Endothelial cell of umbilical vein (primary cell): ENCODE results near the gene LHFPL2.

Experiments
- EZH2 ChIP-seq: IDR thresholded peaks from 2 replicates; pipeline ENCODE4 v1.6.1; 2012; ENCODE audit warnings: borderline replicate concordance, low read depth, mild to moderate bottlenecking, moderate library complexity, low read length, inconsistent platforms; ENCODE audit not compliant: severe bottlenecking
- FOS ChIP-seq: IDR thresholded peaks from 2 replicates; pipeline ENCODE4 v1.6.1; 2011; ENCODE audit warnings: mild to moderate bottlenecking, low read length, moderate library complexity, borderline replicate concordance; ENCODE audit not compliant: insufficient read depth
- TF ChIP-seq, protein P1 (sequence below), 2 donors: IDR thresholded peaks; 1 replicate in 1 of 2; 2 replicates in 1 of 2; pipeline ENCODE4 v1.5.1; 2011; ENCODE audit warnings: low read length in 2 of 2, mild to moderate bottlenecking in 2 of 2, moderate library complexity in 2 of 2, control low read depth in 1 of 2, inconsistent platforms in 1 of 2, low read depth in 1 of 2; ENCODE audit not compliant: insufficient read depth in 1 of 2; ENCODE audit errors: extremely low read depth in 1 of 2

DNA sequence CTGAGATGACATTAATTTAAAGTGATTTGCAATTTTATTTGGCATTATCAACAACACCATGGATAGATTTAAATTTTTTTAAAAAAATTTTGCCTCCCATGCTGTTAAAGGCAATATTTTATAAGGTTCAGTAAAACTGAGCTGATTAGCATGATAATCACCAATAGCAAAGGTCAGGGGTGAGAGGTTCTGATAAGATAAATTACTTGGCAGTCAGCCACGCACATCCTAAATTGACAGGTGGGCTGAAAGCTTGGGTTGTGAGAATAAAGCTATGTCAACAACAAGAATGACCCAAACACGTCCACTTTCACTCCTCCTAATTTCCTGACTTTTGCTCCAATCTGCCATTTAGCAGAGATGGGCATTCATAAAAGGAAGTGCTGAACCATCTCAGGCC is 127.1 kb downstream of the LHFPL2 start:
- TF ChIP-seq EZH2 (no peak), FOS (no peak)
- TF ChIP-seq, protein P1, sequence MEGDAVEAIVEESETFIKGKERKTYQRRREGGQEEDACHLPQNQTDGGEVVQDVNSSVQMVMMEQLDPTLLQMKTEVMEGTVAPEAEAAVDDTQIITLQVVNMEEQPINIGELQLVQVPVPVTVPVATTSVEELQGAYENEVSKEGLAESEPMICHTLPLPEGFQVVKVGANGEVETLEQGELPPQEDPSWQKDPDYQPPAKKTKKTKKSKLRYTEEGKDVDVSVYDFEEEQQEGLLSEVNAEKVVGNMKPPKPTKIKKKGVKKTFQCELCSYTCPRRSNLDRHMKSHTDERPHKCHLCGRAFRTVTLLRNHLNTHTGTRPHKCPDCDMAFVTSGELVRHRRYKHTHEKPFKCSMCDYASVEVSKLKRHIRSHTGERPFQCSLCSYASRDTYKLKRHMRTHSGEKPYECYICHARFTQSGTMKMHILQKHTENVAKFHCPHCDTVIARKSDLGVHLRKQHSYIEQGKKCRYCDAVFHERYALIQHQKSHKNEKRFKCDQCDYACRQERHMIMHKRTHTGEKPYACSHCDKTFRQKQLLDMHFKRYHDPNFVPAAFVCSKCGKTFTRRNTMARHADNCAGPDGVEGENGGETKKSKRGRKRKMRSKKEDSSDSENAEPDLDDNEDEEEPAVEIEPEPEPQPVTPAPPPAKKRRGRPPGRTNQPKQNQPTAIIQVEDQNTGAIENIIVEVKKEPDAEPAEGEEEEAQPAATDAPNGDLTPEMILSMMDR (IDR thresholded peaks at IDR 0.05; ENCODE audit: extremely low read depth in 1 of 2, insufficient read depth in 1 of 2, low read depth in 1 of 2, low read length in 2 of 2) = no peak
